ENCODE data around the gene JSRP1.

The JSRP1 gene

DNA sequence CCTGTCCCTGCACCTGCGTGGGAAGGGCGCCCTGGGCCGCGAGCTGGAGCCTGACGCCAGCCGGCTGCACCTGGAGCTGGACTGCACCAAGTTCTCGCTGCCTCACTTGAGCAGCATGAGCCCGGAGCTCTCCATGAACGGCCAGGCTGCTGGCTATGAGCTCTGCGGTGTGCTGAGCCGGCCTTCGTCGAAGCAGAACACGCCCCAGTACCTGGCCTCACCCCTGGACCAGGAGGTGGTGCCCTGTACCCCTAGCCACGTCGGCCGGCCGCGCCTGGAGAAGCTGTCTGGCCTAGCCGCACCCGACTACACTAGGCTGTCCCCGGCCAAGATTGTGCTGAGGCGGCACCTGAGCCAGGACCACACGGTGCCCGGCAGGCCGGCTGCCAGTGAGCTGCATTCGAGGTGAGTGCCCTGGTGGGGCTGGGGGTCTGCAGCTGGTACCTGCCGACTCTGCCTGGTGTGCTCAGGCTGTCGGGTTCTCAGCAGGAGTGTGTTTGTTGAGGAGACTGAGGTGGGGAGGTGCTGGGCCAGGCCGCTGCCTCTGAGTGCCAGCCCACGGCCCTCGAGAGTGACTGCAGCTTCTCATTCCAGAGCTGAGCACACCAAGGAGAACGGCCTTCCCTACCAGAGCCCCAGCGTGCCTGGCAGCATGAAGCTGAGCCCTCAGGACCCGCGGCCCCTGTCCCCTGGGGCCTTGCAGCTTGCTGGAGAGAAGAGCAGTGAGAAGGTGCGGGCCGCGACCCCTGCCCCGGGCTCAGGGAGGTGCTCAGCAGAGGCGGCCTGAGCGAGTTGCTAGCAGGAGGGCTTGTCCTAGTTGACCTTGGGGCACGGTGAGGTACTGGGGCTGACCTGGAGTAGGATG lies 39.6 kb downstream of the JSRP1 start:
- DNase-seq (ENCODE audit: low spot score) = no peak

DNA sequence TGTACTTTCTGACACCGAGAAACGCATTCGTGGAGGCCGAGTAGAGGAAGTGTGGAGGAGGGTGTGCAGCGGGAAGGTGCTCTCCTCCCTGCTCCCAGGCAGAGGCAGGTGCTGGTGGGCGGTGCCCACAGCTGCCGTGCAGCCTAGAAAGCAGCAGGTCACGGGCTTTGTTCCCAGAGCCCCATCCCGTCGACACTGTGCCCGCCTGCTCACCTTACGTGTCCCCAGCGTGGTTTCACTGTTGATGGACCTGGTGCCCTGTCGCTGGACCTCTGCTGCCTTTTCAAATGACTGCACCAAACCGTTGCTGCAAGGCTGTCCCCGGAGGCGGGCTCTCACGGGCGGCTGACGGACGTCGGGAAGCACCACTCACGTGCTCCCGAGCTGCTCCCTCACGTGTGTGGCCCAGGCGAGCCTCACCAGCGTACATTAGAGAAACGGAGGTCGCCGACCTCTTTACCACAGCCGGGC lies 40.9 kb downstream of the JSRP1 start:
- DNase-seq (ENCODE audit: low spot score) = no peak

DNA sequence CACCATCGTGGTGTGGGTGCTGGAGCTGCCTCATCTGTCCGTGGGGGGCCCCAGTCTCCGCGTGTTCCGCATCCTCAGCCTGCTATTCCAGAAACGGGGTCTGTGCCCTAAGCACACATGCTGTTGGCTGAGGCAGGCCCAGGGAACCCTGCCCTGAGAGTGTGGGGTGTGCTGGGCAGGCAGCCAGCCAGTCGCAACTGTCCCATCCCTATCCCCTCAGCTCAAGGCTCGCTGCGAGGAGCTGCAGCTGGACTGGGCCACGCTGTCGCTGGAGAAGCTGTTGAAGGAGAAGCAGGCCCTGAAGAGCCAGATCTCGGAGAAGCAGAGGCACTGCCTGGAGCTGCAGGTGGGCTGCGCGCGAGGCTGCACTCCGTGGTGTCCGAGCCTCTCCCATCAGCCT lies 42.0 kb downstream of the JSRP1 start:
- no peak for DNase-seq (ENCODE audit: low spot score)

GRCh38 chr19:2213799-2214198 lies 42.4 kb downstream of the JSRP1 start:
- no peak for DNase-seq (ENCODE audit: low spot score)

- no peak for DNase-seq (ENCODE audit: low spot score)
Measured at GRCh38 chr19:2212861-2213711, 43.1 kb downstream of the JSRP1 start.

DNA sequence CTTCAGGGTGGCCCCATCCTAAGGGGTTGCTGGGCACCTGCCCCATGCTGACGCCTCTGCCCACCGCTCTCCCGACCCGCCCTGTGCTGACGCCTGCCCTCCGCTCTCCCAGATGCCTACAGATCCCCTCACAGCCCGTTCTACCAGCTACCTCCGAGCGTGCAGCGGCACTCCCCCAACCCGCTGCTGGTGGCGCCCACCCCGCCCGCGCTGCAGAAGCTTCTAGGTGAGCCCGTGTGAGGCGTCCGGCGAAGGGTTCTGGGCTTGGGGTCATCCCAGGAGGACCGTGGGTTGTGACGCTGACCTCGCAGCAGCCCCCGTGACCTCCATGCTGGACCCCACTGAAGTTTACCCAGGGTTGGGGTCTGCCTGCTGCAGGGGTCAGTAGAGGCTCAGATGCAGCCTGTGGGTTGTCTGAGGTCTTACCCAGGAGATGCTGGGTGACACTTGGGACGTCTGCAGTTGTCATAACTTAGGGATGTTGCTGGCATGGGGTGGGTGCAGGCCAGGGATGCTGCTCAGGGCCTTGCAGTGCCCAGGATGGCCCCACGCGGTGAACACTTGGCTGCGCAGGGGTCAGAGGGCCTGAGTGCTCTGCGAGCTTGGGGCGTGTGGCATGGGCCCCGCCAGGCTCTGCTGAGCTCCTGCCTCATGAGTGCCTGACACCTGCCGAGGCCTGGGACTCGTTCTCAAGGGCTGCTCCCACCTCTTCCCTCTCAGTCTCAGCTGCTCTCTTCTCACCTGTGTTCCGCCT lies 45.1 kb downstream of the JSRP1 start:
- no peak for DNase-seq (ENCODE audit: low spot score)

GRCh38 chr19:2210206-2210605 lies 46.0 kb downstream of the JSRP1 start:
- no peak for DNase-seq (ENCODE audit: low spot score)

- DNase-seq (ENCODE audit: low spot score) = no peak
Measured at GRCh38 chr19:2209408-2209807, 46.8 kb downstream of the JSRP1 start.

DNA sequence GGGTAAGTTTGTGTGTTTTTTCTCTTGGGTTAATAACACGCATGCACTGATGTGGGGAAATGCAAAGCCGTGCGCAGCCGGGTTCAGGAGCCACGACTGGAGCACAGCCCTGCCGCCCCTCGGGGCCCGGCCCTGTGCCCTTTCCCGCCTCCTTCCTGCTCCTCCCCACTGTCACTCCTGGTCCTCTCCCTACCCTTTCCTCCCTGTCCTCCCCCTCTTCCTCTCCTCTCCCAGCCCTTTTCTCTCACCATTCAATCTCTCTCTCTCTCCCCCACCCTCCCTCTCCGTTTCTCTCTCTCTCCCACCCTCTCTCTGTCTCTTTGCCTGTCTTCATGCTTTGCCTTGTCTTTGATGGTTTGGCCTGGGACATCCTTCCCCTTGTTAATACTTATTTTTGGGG lies 47.2 kb downstream of the JSRP1 start:
- no peak for DNase-seq (ENCODE audit: low spot score)

GRCh38 chr19:2207991-2208860 lies 48.0 kb downstream of the JSRP1 start:
- peak; percentile 85 for DNase-seq (ENCODE audit: low spot score)

DNA sequence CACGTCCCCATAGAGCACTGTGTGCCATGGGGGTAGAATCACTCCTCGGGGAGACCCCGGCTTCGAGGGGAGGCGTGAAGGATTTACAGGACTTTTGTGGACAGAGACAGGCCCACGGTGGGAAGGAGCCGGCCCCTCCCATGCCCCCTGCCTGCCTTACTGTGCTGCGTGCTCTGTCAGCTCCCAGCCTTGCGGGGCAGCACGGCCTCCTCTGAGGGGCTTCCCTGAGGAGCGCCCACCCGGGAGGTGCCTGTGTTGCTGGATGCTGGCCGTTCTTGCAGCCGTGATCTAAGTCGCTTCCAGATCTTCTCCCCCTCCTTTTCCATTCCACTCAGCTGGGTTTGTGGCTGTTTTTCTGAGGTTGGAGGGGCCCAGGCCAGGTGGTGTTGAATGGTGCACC lies 49.2 kb downstream of the JSRP1 start:
- no peak for DNase-seq (ENCODE audit: low spot score)

DNA sequence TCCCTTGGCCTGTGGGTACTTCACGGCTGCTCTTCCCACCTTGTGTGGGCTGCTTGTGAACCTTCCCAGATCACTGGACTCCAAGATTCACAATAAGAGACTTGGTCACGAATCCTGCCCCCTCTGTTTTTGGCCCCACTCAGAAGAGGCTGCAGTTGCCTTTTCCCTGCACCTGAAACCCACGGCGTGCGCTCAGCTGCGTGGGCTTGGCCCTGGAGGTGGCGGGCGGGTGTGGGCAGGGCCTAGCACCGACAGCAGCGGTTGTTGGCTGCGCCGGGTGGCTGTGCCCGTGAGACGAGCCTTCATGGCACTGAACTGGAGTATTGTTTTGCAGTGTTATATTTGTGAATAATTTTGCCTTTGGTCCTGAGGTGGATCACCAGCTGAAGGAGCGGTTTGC lies 53.9 kb downstream of the JSRP1 start:
- DNase-seq (ENCODE audit: low spot score) = no peak
